Endothelial cell of umbilical vein (primary cell): ENCODE data around the gene TSSC4.

Experiments used
- EZH2 ChIP-seq: IDR thresholded peaks from 2 replicates; pipeline ENCODE4 v1.6.1; 2012; ENCODE audit warnings: borderline replicate concordance, low read depth, mild to moderate bottlenecking, moderate library complexity, low read length, inconsistent platforms; ENCODE audit not compliant: severe bottlenecking
- FOS ChIP-seq: IDR thresholded peaks from 2 replicates; pipeline ENCODE4 v1.6.1; 2011; ENCODE audit warnings: mild to moderate bottlenecking, low read length, moderate library complexity, borderline replicate concordance; ENCODE audit not compliant: insufficient read depth
- MYC ChIP-seq: IDR thresholded peaks from one replicate; pipeline ENCODE4 v1.6.1; 2011; ENCODE audit warnings: mild to moderate bottlenecking, low read depth, low read length
- POLR2A ChIP-seq: IDR thresholded peaks from 2 replicates; pipeline ENCODE4 v1.6.1; 2012; ENCODE audit warnings: low read depth, mild to moderate bottlenecking, control low read depth, low read length
- POLR2AphosphoS5 ChIP-seq: IDR thresholded peaks from 2 replicates; pipeline ENCODE4 v1.6.1; 2012; ENCODE audit warnings: low read depth, mild to moderate bottlenecking, control low read depth, low read length, moderate library complexity; ENCODE audit not compliant: insufficient read depth
- TF ChIP-seq, protein P1 (sequence below), 2 donors: IDR thresholded peaks; 1 replicate in 1 of 2; 2 replicates in 1 of 2; pipeline ENCODE4 v1.5.1; 2011; ENCODE audit warnings: low read length in 2 of 2, mild to moderate bottlenecking in 2 of 2, moderate library complexity in 2 of 2, control low read depth in 1 of 2, inconsistent platforms in 1 of 2, low read depth in 1 of 2; ENCODE audit not compliant: insufficient read depth in 1 of 2; ENCODE audit errors: extremely low read depth in 1 of 2

- TF ChIP-seq, protein P1, sequence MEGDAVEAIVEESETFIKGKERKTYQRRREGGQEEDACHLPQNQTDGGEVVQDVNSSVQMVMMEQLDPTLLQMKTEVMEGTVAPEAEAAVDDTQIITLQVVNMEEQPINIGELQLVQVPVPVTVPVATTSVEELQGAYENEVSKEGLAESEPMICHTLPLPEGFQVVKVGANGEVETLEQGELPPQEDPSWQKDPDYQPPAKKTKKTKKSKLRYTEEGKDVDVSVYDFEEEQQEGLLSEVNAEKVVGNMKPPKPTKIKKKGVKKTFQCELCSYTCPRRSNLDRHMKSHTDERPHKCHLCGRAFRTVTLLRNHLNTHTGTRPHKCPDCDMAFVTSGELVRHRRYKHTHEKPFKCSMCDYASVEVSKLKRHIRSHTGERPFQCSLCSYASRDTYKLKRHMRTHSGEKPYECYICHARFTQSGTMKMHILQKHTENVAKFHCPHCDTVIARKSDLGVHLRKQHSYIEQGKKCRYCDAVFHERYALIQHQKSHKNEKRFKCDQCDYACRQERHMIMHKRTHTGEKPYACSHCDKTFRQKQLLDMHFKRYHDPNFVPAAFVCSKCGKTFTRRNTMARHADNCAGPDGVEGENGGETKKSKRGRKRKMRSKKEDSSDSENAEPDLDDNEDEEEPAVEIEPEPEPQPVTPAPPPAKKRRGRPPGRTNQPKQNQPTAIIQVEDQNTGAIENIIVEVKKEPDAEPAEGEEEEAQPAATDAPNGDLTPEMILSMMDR (IDR thresholded peaks at IDR 0.05; ENCODE audit: extremely low read depth in 1 of 2, insufficient read depth in 1 of 2, low read depth in 1 of 2, low read length in 2 of 2): no peak
- TF ChIP-seq EZH2 (no peak), POLR2AphosphoS5 (no peak), POLR2A (no peak), FOS (no peak), MYC (no peak)
These were observed 31.6 kb downstream of the TSSC4 start for GRCh38 chr11:2432171-2432621.
